ENCODE measurements around the gene SLC29A2.

- TF ChIP-seq POLR2AphosphoS5 (IDR thresholded peaks at IDR 0.05; ENCODE audit: insufficient read depth, low read depth, low read length) (no peak), CTCF (IDR thresholded peaks at IDR 0.05; ENCODE audit: extremely low read depth in 1 of 2, insufficient read depth in 1 of 2, low read depth in 1 of 2, low read length in 2 of 2) (no peak), MYC (IDR thresholded peaks at IDR 0.05; ENCODE audit: low read depth, low read length) (no peak), EZH2 (IDR thresholded peaks at IDR 0.05; ENCODE audit: borderline replicate concordance, low read depth, low read length, severe bottlenecking) (no peak), POLR2A (IDR thresholded peaks at IDR 0.05; ENCODE audit: low read depth, low read length) (no peak), FOS (IDR thresholded peaks at IDR 0.05; ENCODE audit: borderline replicate concordance, insufficient read depth, low read length) (no peak), MAX (IDR thresholded peaks at IDR 0.05; ENCODE audit: insufficient read depth, insufficient read length) (no peak)
These were observed 11.9 kb downstream of the SLC29A2 start for GRCh38 chr11:66359662-66360087.
